Suppressor macrophage treated with lipopolysaccharide for 1 hour (primary cell): Measurements from ENCODE around the gene RAPGEF5.

Experiments
- DNase-seq, 3 donors: peaks; one replicate each; pipeline ENCODE4 v3.0.0-alpha.2; 2020 to 2022

The RAPGEF5 gene

DNA sequence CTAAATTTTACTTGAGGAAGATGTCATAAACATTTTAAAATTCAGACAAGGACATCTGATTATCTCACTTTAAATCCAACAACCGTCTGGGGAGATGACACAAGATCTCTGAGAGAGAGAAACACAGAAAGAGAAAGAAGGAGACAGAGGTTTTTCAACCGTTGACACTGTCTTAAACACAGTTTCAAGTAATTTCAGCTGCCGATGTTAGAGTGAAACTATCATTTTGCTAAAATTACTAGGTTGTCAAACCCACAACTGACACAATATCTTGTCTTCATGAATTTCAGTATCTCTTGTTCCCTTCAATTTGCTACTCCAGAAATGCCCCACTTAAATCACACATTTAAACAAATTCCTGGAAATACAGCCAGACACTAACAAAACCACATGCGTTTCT, 174.8 kb downstream of the RAPGEF5 start:
- DNase-seq = no peak

DNA sequence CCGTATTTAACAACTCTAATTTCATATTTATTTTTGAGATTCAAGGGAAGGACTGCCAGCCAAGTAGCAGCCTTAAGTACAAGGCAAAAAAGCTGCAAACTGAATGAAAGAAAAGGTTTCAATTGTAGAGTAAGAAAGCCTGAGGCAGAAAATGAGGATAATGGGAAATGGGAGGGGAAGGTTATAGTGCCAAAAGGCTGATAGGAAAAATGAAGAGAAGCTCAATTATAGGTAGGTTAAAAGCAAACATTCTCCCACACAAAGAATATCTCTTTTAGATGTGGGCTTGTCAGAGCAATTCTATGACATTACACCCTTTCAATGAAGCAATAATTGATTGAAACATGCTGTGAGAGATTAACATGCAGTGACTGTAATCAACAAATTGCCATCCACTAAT, 175.3 kb downstream of the RAPGEF5 start:
- DNase-seq = no peak

DNA sequence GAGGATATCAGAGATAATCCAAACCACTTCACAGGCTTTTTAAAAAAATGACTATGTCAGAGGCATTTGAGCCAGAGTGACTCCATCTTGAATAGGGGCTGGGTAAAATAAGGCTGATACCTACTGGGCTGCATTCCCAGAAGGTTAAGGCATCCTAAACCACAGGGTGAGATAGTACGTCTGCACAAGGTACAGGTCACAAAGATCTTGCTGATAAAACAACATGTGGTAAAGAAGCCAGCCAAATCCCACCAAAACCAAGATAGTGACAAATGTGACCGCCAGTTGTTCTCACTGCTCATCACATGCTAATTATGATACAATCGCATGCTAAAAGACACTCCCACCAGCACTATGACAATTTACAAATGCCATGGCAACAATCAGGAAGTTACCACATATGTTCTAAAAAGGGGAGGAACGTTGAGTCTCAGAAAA, 177.5 kb downstream of the RAPGEF5 start:
- no peak for DNase-seq

DNA sequence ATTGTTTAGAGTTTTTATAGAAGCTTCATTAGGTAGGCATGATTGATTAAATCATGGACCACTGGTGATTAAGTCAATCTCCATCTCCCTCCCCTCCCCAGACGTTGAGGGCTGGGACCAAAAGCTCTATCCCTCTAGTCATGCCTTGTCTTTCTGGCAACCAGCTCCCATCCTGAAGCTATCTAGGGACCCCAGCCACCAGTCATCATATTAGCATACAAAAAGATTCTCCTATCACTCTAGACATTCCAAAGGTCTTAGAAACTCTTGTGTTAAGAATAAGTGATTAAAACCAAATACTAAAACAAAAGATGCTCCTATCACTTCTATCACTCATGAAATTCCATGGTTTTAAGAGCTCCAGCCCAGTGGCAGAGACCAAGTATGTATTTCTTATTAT, 178.2 kb downstream of the RAPGEF5 start:
- no peak for DNase-seq

DNA sequence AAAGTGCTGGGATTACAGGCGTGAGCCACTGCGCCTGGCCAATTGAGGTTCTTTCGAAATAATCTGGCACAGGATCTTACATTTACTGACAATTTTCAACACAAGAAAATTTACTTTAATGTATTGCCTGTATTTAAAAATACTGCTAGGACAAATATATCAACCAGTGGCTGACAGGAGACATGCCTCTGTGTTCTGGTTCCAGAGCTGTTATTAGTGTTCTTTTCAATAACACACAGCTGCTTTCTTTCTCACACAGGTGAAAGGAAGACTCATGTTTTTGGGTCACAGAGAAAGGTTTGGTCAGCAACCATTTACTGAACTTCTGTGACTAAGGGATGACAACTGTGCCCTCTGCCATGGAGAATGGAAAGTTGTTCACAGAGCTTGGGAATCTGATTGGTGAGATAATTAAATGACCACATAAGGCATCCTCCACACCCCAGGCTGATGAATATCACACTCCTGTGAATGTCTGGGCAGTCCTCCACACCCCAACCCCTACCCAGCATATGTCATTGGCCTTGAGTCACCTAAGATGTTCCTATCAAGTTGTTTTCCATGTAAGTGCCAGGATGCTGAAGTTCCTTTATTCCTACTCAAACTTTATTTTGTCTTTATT, 180.1 kb downstream of the RAPGEF5 start:
- DNase-seq = no peak

DNA sequence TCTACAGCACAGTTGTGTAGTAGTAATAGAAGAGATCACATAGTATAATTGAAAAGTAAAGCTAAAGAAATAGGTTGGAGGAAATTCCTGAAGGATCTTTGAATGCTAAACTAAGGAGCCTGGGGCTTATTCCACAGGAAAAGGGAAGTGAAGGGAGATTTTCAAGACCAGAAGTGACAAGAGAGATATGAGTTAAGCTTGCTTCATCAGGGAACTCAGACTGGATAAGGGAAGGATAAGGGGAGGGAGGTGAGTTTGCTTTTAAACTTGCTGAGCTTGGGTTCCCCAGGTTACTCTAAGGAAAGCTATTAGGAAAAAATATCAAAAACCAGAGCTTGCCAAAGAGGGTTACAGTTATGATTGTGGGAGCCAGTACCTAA, 182.4 kb downstream of the RAPGEF5 start:
- peak; percentile 14 to 30 (median 21) for DNase-seq

DNA sequence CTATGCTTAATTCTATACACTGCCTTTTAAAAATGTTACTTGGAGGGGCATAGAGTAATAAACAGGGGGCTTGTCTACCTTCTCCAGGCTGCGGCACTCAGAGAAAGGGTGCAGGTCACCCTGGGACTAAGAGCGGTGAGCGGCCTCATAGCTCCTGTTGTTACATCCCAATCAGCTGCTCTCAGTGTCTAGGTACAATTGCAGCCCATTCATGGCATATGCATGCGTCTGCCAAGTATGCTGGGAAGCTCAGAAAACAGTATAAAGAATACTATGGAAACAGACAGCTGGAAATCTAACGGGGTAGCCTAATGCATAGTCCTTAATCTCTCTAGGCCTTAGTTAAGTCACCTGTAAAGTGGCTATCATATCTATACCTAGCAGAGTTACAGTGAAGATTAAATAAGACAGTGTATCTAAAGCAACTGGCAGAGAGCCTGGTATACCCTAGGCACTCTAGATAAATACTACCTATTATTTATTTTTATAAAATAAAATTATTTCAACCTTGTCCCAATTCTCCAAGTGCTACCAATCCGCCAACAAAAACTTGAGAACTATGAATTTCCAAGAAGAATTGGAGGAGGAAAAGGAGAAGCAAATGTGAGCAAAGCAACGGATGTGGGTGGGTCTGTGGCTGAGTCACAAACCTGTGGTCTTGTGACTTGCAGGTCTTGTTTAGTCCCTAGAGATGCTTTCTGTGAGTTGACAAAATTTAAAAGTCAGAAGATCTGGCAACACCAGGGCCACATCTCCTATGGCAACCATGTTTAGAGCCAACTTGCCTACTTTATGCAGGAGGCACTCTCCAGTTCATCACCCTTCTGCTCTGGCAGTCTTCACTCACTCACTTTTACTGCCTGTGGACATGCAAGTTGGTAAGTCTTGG, 183.0 kb downstream of the RAPGEF5 start:
- peak; percentile 46 to 57 (median 48) for DNase-seq

DNA sequence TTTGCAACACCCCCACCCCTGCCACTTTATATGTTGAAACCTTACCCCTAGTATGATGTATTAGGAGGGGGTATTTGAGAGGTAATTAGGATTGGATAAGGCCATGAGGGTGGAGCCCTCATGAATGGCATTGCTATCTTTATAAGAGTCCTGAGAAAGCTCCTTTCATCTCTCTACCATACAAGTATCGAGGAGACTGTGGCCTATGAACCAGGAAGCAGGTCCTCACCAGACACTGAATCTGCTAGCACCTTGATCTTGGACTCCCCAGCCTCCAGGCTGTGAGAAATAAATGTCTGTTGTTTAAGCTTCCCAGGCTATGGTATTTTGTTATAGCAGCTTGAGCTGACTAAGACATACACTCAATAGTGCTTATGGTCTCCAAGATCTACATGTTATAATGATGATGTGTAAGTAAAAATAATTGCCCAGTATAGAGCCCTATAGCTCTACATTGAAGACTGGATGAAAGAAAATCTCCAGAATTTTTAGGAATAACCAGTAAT, 188.8 kb downstream of the RAPGEF5 start:
- DNase-seq = no peak

DNA sequence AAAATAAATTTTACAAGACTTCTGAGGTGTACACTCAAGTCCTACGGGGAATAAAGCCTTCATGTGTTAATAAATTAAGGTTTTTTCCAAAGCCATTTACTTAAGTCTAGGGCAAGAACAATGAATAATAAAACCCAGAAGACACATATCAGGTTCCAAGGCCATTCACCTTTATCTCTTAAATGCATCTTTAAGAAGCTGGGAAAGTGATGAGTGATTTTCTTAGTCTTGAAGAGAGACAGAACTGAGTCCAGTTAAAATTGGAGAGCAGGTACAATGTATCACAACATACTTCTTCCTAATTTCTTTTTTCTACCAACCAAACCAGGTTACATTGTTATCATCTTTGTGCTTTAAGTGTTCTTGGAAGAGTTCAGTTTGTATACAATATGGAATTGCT, 189.5 kb downstream of the RAPGEF5 start:
- no peak for DNase-seq

DNA sequence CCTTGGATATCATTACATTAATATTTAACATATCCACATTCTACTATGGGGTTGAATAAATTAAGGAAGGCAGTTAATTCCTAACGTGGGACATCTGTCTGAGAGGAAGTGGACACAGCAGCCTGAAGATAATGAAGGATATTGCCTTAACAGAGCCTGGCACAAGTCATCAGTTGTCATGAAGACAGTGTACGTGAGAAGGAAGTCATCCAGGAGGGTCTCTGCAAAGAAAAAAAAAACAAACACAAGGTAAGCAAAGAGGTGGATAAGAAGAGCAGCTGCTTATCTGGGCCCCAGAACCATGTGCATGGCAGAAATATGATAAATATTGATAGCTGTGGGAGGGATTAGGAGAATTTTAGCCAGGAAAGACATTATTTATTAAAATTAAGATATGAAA, 190.0 kb downstream of the RAPGEF5 start:
- DNase-seq = no peak

DNA sequence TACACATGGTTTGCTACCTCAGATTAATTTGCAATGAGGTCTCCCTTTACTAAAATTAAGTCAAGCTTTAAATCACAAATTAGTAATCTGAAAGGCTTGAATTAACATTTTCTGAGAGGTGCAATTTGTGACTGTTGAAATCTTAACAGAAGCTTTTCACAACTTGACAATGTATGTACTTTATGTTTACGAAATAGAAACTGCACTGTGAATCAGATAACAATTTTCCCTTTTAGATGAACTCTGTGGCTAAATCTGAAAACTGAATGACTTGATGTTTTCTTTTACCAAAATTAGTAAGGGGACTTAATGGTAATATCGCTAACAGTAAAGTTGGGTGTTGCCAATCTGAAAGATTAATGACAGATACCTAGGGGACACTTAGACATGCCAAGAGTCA, 197.6 kb downstream of the RAPGEF5 start:
- no peak for DNase-seq

DNA sequence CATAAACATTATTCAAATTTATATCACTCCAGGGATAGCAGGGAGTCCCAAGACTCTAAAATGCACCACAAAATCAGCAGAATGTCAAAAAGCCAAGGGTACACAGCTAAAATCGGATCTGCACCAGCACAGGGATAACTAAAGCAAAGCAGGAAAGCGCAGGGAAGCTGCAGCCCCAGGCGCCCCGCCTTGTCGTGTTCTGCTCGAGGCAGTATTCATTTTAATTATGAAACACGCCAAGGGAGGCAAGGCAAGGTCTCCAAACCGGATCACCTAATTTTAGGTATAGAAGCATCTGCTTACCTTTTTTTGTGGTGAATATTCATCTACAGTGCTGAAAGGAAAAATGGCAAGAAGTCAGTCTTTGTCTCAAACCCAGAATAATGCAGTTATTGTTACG, 199.4 kb downstream of the RAPGEF5 start:
- no peak for DNase-seq

DNA sequence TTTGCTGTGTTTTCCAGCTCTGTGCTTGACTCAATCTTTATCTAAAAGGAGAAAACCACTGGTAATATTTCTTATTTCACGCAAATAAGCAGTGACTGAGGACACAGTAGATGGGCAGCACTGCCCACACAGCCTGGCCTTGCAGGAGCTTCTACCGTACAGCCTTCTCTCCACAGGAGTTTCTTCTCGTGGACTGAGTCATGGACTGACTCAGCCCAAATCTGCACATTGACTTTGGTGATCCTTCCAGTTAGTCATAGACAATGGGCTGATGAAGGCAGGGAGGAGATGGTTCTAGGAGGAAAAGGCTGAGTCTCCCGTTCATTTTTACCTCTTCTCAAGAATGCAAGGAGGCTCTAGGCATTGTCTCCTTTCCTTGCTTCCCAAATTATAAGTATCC, 200.7 kb downstream of the RAPGEF5 start:
- peak; percentile 38 to 58 (median 53) for DNase-seq

DNA sequence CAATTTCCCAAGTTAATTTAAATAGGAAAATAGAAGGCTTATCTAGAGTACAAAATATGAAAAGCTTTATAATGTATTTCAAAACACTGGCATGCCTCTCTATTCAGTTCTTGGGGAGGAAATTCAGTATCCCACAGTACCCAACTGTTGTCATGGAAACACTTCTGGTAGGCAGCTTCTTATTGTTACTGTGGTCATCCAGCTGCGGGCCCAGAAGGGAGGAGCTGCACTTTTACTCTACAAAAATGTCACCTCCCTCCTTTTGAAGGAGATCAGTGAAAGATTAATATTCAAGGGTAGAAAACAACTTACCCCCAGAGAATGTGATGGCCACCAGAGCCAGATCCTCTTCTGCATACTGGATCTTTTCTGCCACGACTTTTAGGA, 202.8 kb downstream of the RAPGEF5 start:
- no peak for DNase-seq

DNA sequence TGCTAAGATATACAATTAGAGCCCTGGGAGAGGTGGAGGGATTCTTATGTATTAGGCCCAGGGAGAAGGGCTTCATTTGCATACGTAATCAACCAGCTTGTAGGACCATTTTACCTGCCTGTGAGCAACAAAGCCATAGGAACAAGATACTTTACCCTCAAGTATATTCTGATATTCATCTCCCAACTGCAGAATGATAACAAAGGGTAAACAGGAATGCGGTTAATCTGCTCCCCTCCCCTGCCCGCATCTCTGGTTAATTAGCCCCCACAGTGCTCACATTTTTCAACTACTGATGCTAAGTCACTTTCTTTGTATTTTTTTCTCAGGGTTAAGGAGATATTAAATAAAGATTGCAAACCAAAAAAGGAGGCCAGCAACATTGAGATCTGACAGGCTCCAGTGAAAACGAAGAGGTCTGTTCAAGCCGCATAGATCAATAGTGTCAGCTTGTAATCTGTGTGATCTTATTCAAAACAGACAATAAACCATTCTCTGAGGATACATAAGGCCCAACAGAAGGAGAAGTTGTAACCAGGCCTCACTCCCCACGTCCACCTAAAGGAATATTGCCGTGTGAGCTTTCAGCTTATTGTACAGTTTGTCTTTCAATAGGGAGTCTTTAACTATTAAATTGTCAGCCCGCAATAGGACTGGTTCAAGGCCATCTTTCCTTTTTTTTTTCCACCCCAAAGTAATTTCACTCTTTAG, 203.4 kb downstream of the RAPGEF5 start:
- no peak for DNase-seq

DNA sequence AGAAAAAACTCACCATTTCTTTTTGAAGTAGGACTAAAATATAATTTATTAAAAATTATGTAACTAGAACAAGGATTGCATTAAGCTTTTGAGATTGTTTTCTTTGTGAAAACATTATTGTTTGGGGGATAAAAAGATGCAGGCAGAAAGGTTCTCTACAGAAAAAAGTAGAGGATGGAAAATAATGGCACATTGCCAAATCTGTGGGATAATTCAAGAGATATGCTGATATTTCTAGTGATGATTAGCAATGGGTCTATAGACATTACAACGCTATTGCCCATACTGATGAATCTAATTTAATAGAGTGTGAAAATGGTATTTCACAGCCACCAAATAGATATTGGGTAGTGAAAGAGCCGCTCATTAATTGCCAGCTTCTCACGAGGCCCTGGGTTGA, 204.3 kb downstream of the RAPGEF5 start:
- DNase-seq = no peak

DNA sequence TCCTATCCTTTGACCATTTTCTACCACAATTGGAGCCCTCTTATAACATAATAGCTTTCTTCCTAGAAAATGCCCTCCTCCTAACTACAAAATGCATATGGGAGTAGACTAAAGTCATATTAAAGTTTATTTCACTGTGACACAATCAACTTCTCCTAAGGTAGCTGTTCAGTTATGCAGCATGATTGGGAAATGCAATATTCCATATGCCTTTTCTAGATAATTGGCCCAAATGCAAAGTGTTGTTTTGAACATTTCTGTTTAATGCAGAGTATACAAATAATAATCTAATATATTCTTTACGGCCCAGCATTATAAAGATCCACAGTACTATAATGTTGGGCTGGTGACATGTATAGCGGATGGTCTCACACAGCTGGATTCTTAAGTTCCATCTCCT, 205.1 kb downstream of the RAPGEF5 start:
- DNase-seq = no peak

DNA sequence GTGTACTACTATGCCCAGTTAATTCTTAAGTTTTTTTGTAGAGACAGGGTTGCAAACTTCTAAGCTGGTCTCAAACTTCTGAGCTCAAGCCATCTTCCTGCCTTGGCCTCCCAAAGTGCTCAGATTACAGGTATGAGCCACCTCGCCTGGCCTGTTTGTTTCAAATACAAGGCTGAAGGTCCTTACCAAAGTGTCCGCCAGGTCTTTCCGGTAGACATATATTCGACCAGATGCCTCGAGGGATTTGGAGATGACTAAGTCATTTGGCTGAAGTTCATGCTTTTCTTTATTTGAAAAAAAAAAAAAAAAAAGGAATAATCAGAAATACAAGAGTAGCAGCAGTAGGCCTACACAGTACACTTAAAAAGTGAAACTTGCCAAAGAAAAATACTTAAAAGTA, 206.7 kb downstream of the RAPGEF5 start:
- no peak for DNase-seq

DNA sequence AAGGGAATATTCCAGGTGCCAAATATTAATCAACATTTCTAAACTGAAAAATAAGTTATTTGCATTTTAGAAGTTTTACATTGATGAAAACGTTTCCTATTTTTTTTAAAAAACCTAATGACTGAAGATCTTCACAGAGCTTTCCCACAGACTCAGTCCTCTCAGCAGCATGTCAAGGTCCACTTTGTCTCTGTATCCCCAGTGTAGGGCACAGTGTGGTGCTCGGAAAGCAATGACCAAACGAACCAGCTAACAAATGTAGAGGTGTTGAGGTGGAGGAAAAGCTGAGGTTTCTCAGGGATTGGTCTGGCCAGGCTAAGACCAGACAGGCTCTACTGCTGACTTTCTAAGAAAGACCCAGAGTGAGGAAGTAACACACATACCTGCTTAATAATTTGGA, 209.1 kb downstream of the RAPGEF5 start:
- no peak for DNase-seq

DNA sequence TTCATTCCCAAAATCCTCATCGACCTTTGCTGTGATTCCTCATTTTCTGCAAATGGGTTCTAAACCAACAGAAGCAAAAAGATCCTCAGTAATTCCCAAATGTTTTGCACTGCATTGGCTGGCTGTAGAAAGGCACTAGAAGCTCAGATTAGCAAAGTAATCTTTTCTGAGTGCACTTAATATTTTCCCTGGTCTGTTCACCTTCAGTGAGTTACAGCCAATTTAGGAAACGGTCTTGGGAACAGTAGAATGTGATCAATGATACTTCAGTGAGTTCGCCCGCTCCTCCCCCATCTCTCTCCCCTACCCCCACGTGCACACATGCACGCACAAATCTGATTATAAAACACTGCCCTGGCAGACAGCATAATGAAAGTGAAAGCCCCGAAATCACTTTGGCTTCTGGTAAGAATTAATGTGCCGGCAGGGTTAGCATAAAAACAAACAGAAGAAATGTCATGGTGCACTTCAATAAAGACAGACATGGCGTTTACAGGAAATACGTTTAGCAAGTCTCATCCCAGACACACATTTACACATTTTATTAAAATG, 209.9 kb downstream of the RAPGEF5 start:
- DNase-seq = no peak

DNA sequence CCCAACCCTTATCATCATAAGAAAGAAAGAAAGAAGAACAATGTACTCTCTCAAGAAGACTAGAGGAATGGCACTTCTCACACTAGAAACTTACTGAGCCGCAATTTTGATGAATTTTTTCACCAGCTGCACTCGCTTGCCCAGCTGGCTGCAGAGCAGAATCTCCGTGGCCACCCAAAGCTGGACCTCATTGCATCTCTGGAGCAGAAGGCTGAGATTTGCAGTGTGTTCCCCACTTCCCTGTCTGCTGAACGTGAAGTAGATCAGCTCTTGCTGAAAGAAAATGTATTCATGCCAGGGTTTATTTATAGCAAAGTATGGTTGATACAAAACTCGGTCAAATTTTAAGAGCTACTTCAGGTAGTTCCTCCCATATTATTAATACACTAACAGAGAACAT, 212.0 kb downstream of the RAPGEF5 start:
- no peak for DNase-seq

DNA sequence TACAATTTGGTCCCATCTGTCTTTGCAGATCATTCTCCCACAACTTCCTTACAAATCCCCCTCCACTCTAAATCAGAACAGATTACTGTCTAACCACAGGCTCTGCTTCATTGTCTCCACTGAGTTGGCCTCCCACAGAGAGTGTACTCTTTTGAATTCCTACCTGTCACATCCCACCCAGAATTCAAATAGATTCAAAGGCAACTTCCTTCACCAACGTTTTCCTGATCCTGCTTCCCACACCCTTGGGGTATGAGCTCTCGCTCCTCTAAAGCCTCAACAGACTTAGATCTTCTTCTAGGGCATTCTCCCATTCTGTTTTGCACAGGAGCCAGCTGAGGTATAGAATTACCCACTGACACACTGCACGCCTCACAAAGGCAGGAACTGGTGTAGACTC, 213.5 kb downstream of the RAPGEF5 start:
- no peak for DNase-seq

DNA sequence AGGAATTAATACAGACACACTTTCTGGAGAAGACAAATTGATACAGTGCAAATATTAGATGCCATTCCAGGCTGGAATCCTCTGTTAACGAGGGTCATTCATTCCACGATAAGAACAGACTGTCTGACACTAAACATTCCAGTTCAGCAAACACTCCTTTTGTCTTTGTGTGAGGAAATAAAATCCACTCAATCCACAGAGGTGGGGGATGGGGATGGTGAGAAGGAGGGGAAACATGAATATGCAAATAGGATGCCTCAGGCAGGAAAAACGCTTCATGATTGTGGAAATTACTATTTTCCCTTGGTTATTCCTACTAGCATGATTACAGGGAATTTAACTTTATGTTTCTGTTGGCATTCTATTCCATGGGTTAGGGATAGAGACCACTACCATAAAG, 214.4 kb downstream of the RAPGEF5 start:
- no peak for DNase-seq
